H9 (cell line): ENCODE data around the gene PP2D1. TPM values are rescaled to one million over a fixed set of nuclear protein-coding genes. Genes with fewer than 3 reads are reported as not detected.

Experiments
- DNase-seq: peaks from one replicate; pipeline ENCODE4 v3.0.0-alpha.2; 2017
- H2AFZ ChIP-seq: one replicate; pipeline ENCODE4 v1.6.1; 2013; ENCODE audit warnings: mild to moderate bottlenecking, low read length, control low read depth, moderate library complexity
- H2AK5ac ChIP-seq: 2 replicates; pipeline ENCODE4 v1.6.1; 2013; ENCODE audit warnings: low read length, control low read depth, mixed read lengths; ENCODE audit not compliant: insufficient read length
- H2BK120ac ChIP-seq: one replicate; pipeline ENCODE4 v1.6.1; 2013; ENCODE audit warnings: low read depth, mild to moderate bottlenecking, low read length, control low read depth, inconsistent platforms; ENCODE audit not compliant: poor library complexity, severe bottlenecking
- H2BK12ac ChIP-seq: 2 replicates; pipeline ENCODE4 v1.6.1; 2013; ENCODE audit warnings: low read length, control low read depth, mixed read lengths, low read depth; ENCODE audit not compliant: insufficient read length
- H2BK15ac ChIP-seq: 2 replicates; pipeline ENCODE4 v1.6.1; 2013; ENCODE audit warnings: low read depth, low read length, control low read depth
- H2BK20ac ChIP-seq: one replicate; pipeline ENCODE4 v1.6.1; 2013; ENCODE audit warnings: low read depth, mild to moderate bottlenecking, low read length, control low read depth, inconsistent platforms; ENCODE audit not compliant: poor library complexity, severe bottlenecking
- H2BK5ac ChIP-seq: 2 replicates; pipeline ENCODE4 v1.6.1; 2013; ENCODE audit warnings: low read length, control low read depth, mixed read lengths; ENCODE audit not compliant: insufficient read length
- H3K14ac ChIP-seq: 2 replicates; pipeline ENCODE4 v1.6.1; 2013; ENCODE audit warnings: low read length, control low read depth; ENCODE audit not compliant: insufficient read depth
- H3K18ac ChIP-seq: 2 replicates; pipeline ENCODE4 v1.6.1; 2013; ENCODE audit warnings: low read depth, mild to moderate bottlenecking, mixed read lengths, low read length, control low read depth; ENCODE audit not compliant: insufficient read length
- H3K23ac ChIP-seq: 2 replicates; pipeline ENCODE4 v1.6.1; 2013; ENCODE audit warnings: low read length, control low read depth, mixed read lengths, low read depth; ENCODE audit not compliant: insufficient read length
- H3K23me2 ChIP-seq: 2 replicates; pipeline ENCODE4 v1.6.1; 2013; ENCODE audit warnings: low read depth, mild to moderate bottlenecking, mixed read lengths, low read length, control low read depth; ENCODE audit not compliant: insufficient read length, poor library complexity, severe bottlenecking
- H3K27ac ChIP-seq: 2 replicates; pipeline ENCODE4 v1.5.1; 2013; ENCODE audit warnings: low read length, control low read depth, mixed read lengths, low read depth; ENCODE audit not compliant: insufficient read length
- H3K27me3 ChIP-seq: 2 replicates; pipeline ENCODE4 v1.6.1; 2013; ENCODE audit warnings: low read length, control low read depth, inconsistent platforms; ENCODE audit not compliant: insufficient read depth
- H3K4ac ChIP-seq: 2 replicates; pipeline ENCODE4 v1.6.1; 2013; ENCODE audit warnings: low read depth, mild to moderate bottlenecking, control low read depth, inconsistent platforms, low read length, moderate library complexity
- H3K4me1 ChIP-seq: 2 replicates; pipeline ENCODE4 v1.6.1; 2013; ENCODE audit warnings: low read length, control low read depth, inconsistent platforms; ENCODE audit not compliant: insufficient read depth
- H3K4me2 ChIP-seq: 2 replicates; pipeline ENCODE4 v1.6.1; 2013; ENCODE audit warnings: low read length, control low read depth, mixed read lengths; ENCODE audit not compliant: insufficient read length, insufficient read depth
- H3K56ac ChIP-seq: 2 replicates; pipeline ENCODE4 v1.6.1; 2013; ENCODE audit warnings: low read depth, mild to moderate bottlenecking, mixed read lengths, low read length, control low read depth; ENCODE audit not compliant: insufficient read length
- H3K79me1 ChIP-seq: 2 replicates; pipeline ENCODE4 v1.6.1; 2013; ENCODE audit warnings: low read depth, mild to moderate bottlenecking, moderate library complexity, low read length, control low read depth, inconsistent platforms; ENCODE audit not compliant: insufficient read depth, poor library complexity, severe bottlenecking
- H3K79me2 ChIP-seq: 2 replicates; pipeline ENCODE4 v1.6.1; 2013; ENCODE audit warnings: low read length, control low read depth, inconsistent platforms; ENCODE audit not compliant: insufficient read depth
- H3K9ac ChIP-seq: 2 replicates; pipeline ENCODE4 v1.6.1; 2013; ENCODE audit warnings: low read length, control low read depth, mixed read lengths; ENCODE audit not compliant: insufficient read length; ENCODE audit errors: extremely low read depth
- H3K9me3 ChIP-seq: one replicate; pipeline ENCODE4 v1.6.1; 2013; ENCODE audit warnings: low read depth, low read length, inconsistent platforms; ENCODE audit not compliant: control insufficient read depth
- H3T11ph ChIP-seq: one replicate; pipeline ENCODE4 v1.6.1; 2013; ENCODE audit warnings: mild to moderate bottlenecking, low read length, control low read depth, inconsistent platforms
- H4K20me1 ChIP-seq: one replicate; pipeline ENCODE4 v1.6.1; 2013; ENCODE audit not compliant: control insufficient read depth, insufficient read length, insufficient read depth
- H4K5ac ChIP-seq: 2 replicates; pipeline ENCODE4 v1.6.1; 2013; ENCODE audit warnings: low read depth, mild to moderate bottlenecking, mixed read lengths, low read length, control low read depth; ENCODE audit not compliant: insufficient read length
- H4K8ac ChIP-seq: replicated peaks from 2 replicates; pipeline ENCODE4 v1.6.1; 2013; ENCODE audit warnings: low read length, control low read depth, mixed read lengths, low read depth; ENCODE audit not compliant: insufficient read length
- H4K91ac ChIP-seq: 2 replicates; pipeline ENCODE4 v1.6.1; 2013; ENCODE audit warnings: low read depth, mild to moderate bottlenecking, moderate library complexity, mixed read lengths, low read length, control low read depth; ENCODE audit not compliant: insufficient read length
- H3K27ac Mint-ChIP-seq, 3 experiments: 2 replicates in 2 of 3; 3 replicates in 1 of 3; pipeline ENCODE4 v1.8.0; 2020 to 2021; ENCODE audit warnings: mixed read lengths in 3 of 3, mild to moderate bottlenecking in 1 of 3, moderate library complexity in 1 of 3
- H3K27me3 Mint-ChIP-seq: 2 replicates; pipeline ENCODE4 v1.8.0; 2021; ENCODE audit warnings: low read depth, mild to moderate bottlenecking, moderate library complexity, mixed read lengths
- H3K36me3 Mint-ChIP-seq, 3 experiments: 2 replicates in 2 of 3; 3 replicates in 1 of 3; pipeline ENCODE4 v1.8.0; 2020 to 2021; ENCODE audit warnings: low read depth in 3 of 3, mixed read lengths in 3 of 3; ENCODE audit not compliant: insufficient read depth in 1 of 3
- H3K4me1 Mint-ChIP-seq, 2 experiments: 2 replicates each; pipeline ENCODE4 v1.8.0; 2020; ENCODE audit warnings: mixed read lengths in 2 of 2
- H3K4me3 Mint-ChIP-seq, 2 experiments: 2 replicates in 1 of 2; 3 replicates in 1 of 2; pipeline ENCODE4 v1.8.0; 2020 to 2021; ENCODE audit warnings: mild to moderate bottlenecking in 2 of 2, mixed read lengths in 2 of 2, moderate library complexity in 1 of 2
- H3K9me3 Mint-ChIP-seq, 2 experiments: 2 replicates in 1 of 2; 3 replicates in 1 of 2; pipeline ENCODE4 v1.8.0; 2020; ENCODE audit warnings: mild to moderate bottlenecking in 2 of 2, mixed read lengths in 2 of 2, moderate library complexity in 1 of 2
- WGBS: extraction: QIAGEN DNeasy Blood & Tissue Kit; methylation state at CpG from one replicate; pipeline ENCODE4 v1.1.7; 2013; ENCODE audit warnings: missing lambda C conversion rate, low lambda C conversion rate, mixed read lengths; ENCODE audit not compliant: insufficient read length; ENCODE audit errors: extremely low coverage; 5-methylcytosine and 5-hydroxymethylcytosine counted together
- total RNA-seq: library from RNA; stranded (reverse); gene quantifications from 2 replicates; pipeline ENCODE4 v1.2.1, GENCODE V29; 2021
- TF ChIP-seq, protein P1 (sequence below): fragments of 200-600 bp; sonication (generic); conservative IDR thresholded peaks from 3 replicates; pipeline ENCODE4 v1.8.0; 2021; ENCODE audit warnings: antibody characterized with exemption, mild to moderate bottlenecking

The PP2D1 gene
- total RNA-seq, 1 experiment from 2014 or later = not detected

- peak overlapping the region; percentile 70 to 85 for H3K4me3 Mint-ChIP-seq
- Histone ChIP-seq H3K14ac (no peak overlapping the region), H3K27ac (no peak overlapping the region), H3K23ac (no peak overlapping the region), H3K9me3 (no peaks in the 10 kb centered on the region), H2BK20ac (no peak overlapping the region), H2BK5ac (no peak overlapping the region), H3K4me1 (no peaks in the 10 kb centered on the region), H3T11ph (no peak overlapping the region), H4K8ac (no peak overlapping the region), H3K4ac (no peak overlapping the region), H4K91ac (no peak overlapping the region), H3K4me2 (no peak overlapping the region), H2BK15ac (no peak overlapping the region), H3K56ac (no peak overlapping the region), H3K23me2 (peaks cover 12% of the 10 kb centered on the region), H3K9ac (no peak overlapping the region), H2BK12ac (no peak overlapping the region), H4K20me1 (no peaks in the 10 kb centered on the region), H3K18ac (no peak overlapping the region), H2AFZ (no peak overlapping the region), H3K79me1 (no peaks in the 10 kb centered on the region), H2AK5ac (no peak overlapping the region), H3K27me3 (no peaks in the 10 kb centered on the region), H4K5ac (no peak overlapping the region), H2BK120ac (no peak overlapping the region), H3K79me2 (no peaks in the 10 kb centered on the region)
- H3K27ac Mint-ChIP-seq = no peak overlapping the region
- H3K4me1 Mint-ChIP-seq = peaks cover 17 to 27% of the 10 kb centered on the region in 2 experiments
- DNase-seq = no peak
- no CpG with 5 or more reads among the region's 16 CpGs for WGBS
- TF ChIP-seq, protein P1, sequence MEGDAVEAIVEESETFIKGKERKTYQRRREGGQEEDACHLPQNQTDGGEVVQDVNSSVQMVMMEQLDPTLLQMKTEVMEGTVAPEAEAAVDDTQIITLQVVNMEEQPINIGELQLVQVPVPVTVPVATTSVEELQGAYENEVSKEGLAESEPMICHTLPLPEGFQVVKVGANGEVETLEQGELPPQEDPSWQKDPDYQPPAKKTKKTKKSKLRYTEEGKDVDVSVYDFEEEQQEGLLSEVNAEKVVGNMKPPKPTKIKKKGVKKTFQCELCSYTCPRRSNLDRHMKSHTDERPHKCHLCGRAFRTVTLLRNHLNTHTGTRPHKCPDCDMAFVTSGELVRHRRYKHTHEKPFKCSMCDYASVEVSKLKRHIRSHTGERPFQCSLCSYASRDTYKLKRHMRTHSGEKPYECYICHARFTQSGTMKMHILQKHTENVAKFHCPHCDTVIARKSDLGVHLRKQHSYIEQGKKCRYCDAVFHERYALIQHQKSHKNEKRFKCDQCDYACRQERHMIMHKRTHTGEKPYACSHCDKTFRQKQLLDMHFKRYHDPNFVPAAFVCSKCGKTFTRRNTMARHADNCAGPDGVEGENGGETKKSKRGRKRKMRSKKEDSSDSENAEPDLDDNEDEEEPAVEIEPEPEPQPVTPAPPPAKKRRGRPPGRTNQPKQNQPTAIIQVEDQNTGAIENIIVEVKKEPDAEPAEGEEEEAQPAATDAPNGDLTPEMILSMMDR = no peak
- no peaks in the 10 kb centered on the region for H3K9me3 Mint-ChIP-seq
- no peaks in the 10 kb centered on the region for H3K36me3 Mint-ChIP-seq
- peaks cover 17% of the 10 kb centered on the region for H3K27me3 Mint-ChIP-seq
Measured at GRCh38 chr3:20038699-20039465, 26.8 kb upstream of the PP2D1 start.
